ENCODE measurements around the gene MAG.

MAG gene

GRCh38 chr19:35248310-35249145 is 43.4 kb upstream of the MAG start, which contains the start of gene LSR (continued):
- peak; percentile 68 for TF ChIP-seq ZNF148 (tag by site-specific recombination; IDR thresholded peaks at IDR 0.05; ENCODE audit: borderline replicate concordance)
- no peak for TF ChIP-seq ZNF555 (tag by site-specific recombination; conservative IDR thresholded peaks at IDR 0.05)
- TF ChIP-seq HIC1 (tag by site-specific recombination; IDR thresholded peaks at IDR 0.05): no peak; the same call in none of the 2 replicates
- peak; percentile 100 for TF ChIP-seq SCRT2 (tag by site-specific recombination; IDR thresholded peaks at IDR 0.05)
- no peak for TF ChIP-seq ZFP3 (tag by site-specific recombination; IDR thresholded peaks at IDR 0.05; ENCODE audit: low read depth)
- peak; percentile 93 for TF ChIP-seq ZNF324 (tag by site-specific recombination; IDR thresholded peaks at IDR 0.05)
- TF ChIP-seq BCL11A (tag by site-specific recombination; IDR thresholded peaks at IDR 0.05; ENCODE audit: low read depth): peak; percentile 51
- no peak for TF ChIP-seq MYNN (tag by site-specific recombination; IDR thresholded peaks at IDR 0.05; ENCODE audit: borderline replicate concordance)
- TF ChIP-seq SALL2 (tag by site-specific recombination; IDR thresholded peaks at IDR 0.05; ENCODE audit: borderline replicate concordance): peak; percentile 85
- TF ChIP-seq KLF7 (tag by site-specific recombination; IDR thresholded peaks at IDR 0.05; ENCODE audit: borderline replicate concordance): peak; percentile 98
- no peak; the same call in 1 of the 2 replicates for TF ChIP-seq PBX3 (CRISPR knock-in tag; IDR thresholded peaks at IDR 0.05)
- no peak; the same call in 1 of the 2 replicates for TF ChIP-seq ZNF558 (tag by site-specific recombination; IDR thresholded peaks at IDR 0.05)
- TF ChIP-seq ZSCAN23 (tag by site-specific recombination; IDR thresholded peaks at IDR 0.05): peak; percentile 89
- TF ChIP-seq ZNF777 (tag by site-specific recombination; IDR thresholded peaks at IDR 0.05; ENCODE audit: borderline replicate concordance): peak; percentile 99
- peak; percentile 96 for TF ChIP-seq ZNF398 (tag by site-specific recombination; IDR thresholded peaks at IDR 0.05)
- peak; percentile 76 for TF ChIP-seq ZSCAN16 (tag by site-specific recombination; IDR thresholded peaks at IDR 0.05)
- peak; percentile 10; the same call in 1 of the 2 replicates for TF ChIP-seq ZNF157 (tag by site-specific recombination; IDR thresholded peaks at IDR 0.05)
- TF ChIP-seq ZFP41 (tag by site-specific recombination; IDR thresholded peaks at IDR 0.05; ENCODE audit: borderline replicate concordance): no peak; the same call in 1 of the 2 replicates
- peak; percentile 82 for TF ChIP-seq ZSCAN30 (tag by site-specific recombination; IDR thresholded peaks at IDR 0.05)
- no peak for TF ChIP-seq SETDB1 (IDR thresholded peaks at IDR 0.05; ENCODE audit: insufficient read length, low read length)
- peak; percentile 6; the same call in 1 of the 2 replicates for TF ChIP-seq ZNF280D (tag by site-specific recombination; IDR thresholded peaks at IDR 0.05)
- peak; percentile 91 for TF ChIP-seq ZNF24 (tag by site-specific recombination; IDR thresholded peaks at IDR 0.05)
- no peak for TF ChIP-seq ZNF26 (tag by site-specific recombination; IDR thresholded peaks at IDR 0.05)
- no peak for TF ChIP-seq ZNF292 (tag by site-specific recombination; IDR thresholded peaks at IDR 0.05; ENCODE audit: borderline replicate concordance, low read depth)
- TF ChIP-seq ZNF707 (tag by site-specific recombination; IDR thresholded peaks at IDR 0.05): peak; percentile 30; the same call in 1 of the 2 replicates
- TF ChIP-seq MEIS1 (CRISPR knock-in tag; IDR thresholded peaks at IDR 0.05; ENCODE audit: borderline replicate concordance): no peak
